H1 (cell line): ENCODE results near the gene PINLYP. TPM values are rescaled to one million over a fixed set of nuclear protein-coding genes. Genes with fewer than 3 reads are reported as not detected.
"Not testable (repeated sequence)": the region's sequence is repeated elsewhere in the genome, so short reads cannot be mapped to it uniquely, and the experiment has no call there.

Source experiments
- CTCF ChIA-PET: fragments of 300-600 bp; sonication (Branson Sonifier 250); formaldehyde crosslinking; loops from one replicate; lab custom pipeline; 2021; ENCODE audit not compliant: partially characterized antibody; lab: Charles Lee
- POLR2A ChIA-PET: fragments of 300-600 bp; sonication (Branson Sonifier 250); formaldehyde crosslinking; loops from one replicate; lab custom pipeline; 2021; ENCODE audit warnings: inconsistent platforms; ENCODE audit not compliant: partially characterized antibody; lab: Charles Lee
- DNase-seq, 2 experiments: peaks; one replicate each; pipeline versions ENCODE4 v3.0.0 to v3.0.0-alpha.2; 2010 to 2022; ENCODE audit warnings: low spot score in 2 of 2, low read depth in 1 of 2, mixed read lengths in 1 of 2
- FAIRE-seq: peaks from 2 replicates; lab custom pipeline; 2011; peaks lifted over from hg19 to GRCh38; lab: Jason Lieb, UNC
- H2AFZ ChIP-seq: 2 replicates; pipeline ENCODE4 v1.8.1; 2012; ENCODE audit warnings: low read length, inconsistent platforms
- H2AK5ac ChIP-seq: 2 replicates; pipeline ENCODE4 v1.6.1; 2013; ENCODE audit warnings: low read depth, low read length
- H2BK120ac ChIP-seq: replicated peaks from 2 replicates; pipeline ENCODE3; 2013; ENCODE audit warnings: low read depth, low read length, inconsistent platforms
- H2BK12ac ChIP-seq: 2 replicates; pipeline ENCODE4 v1.6.1; 2013; ENCODE audit warnings: low read depth, low read length
- H2BK15ac ChIP-seq: 2 replicates; pipeline ENCODE4 v1.6.1; 2013; ENCODE audit warnings: low read length
- H2BK20ac ChIP-seq: 2 replicates; pipeline ENCODE4 v1.6.1; 2013; ENCODE audit warnings: low read length
- H2BK5ac ChIP-seq: 2 replicates; pipeline ENCODE4 v1.6.1; 2013; ENCODE audit warnings: low read depth, low read length
- H3K14ac ChIP-seq: 2 replicates; pipeline ENCODE4 v1.6.1; 2013; ENCODE audit warnings: inconsistent platforms; ENCODE audit not compliant: insufficient read length
- H3K18ac ChIP-seq: 2 replicates; pipeline ENCODE4 v1.6.1; 2013; ENCODE audit warnings: low read length; ENCODE audit errors: extremely low read depth
- H3K23ac ChIP-seq: 2 replicates; pipeline ENCODE4 v1.6.1; 2013; ENCODE audit warnings: inconsistent platforms; ENCODE audit not compliant: insufficient read length
- H3K23me2 ChIP-seq: 2 replicates; pipeline ENCODE4 v1.6.1; 2013; ENCODE audit warnings: low read depth, low read length
- H3K27ac ChIP-seq: 2 replicates; pipeline ENCODE4 v1.6.1; 2011; ENCODE audit warnings: low read depth, low read length, inconsistent platforms
- H3K27me3 ChIP-seq, 4 experiments: replicated peaks in 1 of 4; 1 replicate in 1 of 4; 2 replicates in 3 of 4; pipeline versions ENCODE4 v1.6.1 to v1.8.1; 2011 to 2013; ENCODE audit warnings: low read length in 3 of 4, mild to moderate bottlenecking in 3 of 4, inconsistent platforms in 2 of 4, mixed read lengths in 2 of 4, moderate library complexity in 1 of 4; ENCODE audit not compliant: control insufficient read depth in 3 of 4, insufficient read depth in 3 of 4; ENCODE audit errors: extremely low read depth in 1 of 4
- H3K36me3 ChIP-seq, 4 experiments: 2 replicates each; pipeline versions ENCODE4 v1.6.1 to v1.8.1; 2011 to 2013; ENCODE audit warnings: mild to moderate bottlenecking in 4 of 4, low read length in 3 of 4, moderate library complexity in 2 of 4, control low read depth in 1 of 4, inconsistent platforms in 1 of 4; ENCODE audit not compliant: insufficient read depth in 4 of 4, control insufficient read depth in 2 of 4
- H3K4ac ChIP-seq: replicated peaks from 2 replicates; pipeline ENCODE3; 2013; ENCODE audit warnings: low read length, low read depth, mixed read lengths, inconsistent platforms; ENCODE audit not compliant: insufficient read length
- H3K4me1 ChIP-seq, 4 experiments: replicated peaks in 1 of 4; 1 replicate in 1 of 4; 2 replicates in 3 of 4; pipeline versions ENCODE4 v1.6.1 to v1.8.1; 2011 to 2013; ENCODE audit warnings: low read length in 3 of 4, inconsistent platforms in 2 of 4, mixed read lengths in 1 of 4; ENCODE audit not compliant: insufficient read depth in 4 of 4, control insufficient read depth in 3 of 4
- H3K4me2 ChIP-seq, 2 experiments: 2 replicates each; pipeline versions ENCODE4 v1.6.1 to v1.8.1; 2011 to 2013; ENCODE audit warnings: low read depth in 2 of 2, low read length in 2 of 2, control low read depth in 1 of 2, inconsistent platforms in 1 of 2, mild to moderate bottlenecking in 1 of 2; ENCODE audit not compliant: insufficient read depth in 1 of 2
- H3K4me3 ChIP-seq, 4 experiments: fragments of 200-600, 300-600 bp in 1 of 4; sonication (generic), shearing (Covaris generic), sonication (Bioruptor Twin) in 1 of 4; 2 replicates each; pipeline versions ENCODE4 v1.5.1 to v1.8.1; 2011 to 2016; ENCODE audit warnings: low read length in 4 of 4, low read depth in 3 of 4, control low read depth in 2 of 4, inconsistent platforms in 2 of 4, mild to moderate bottlenecking in 2 of 4, mixed read lengths in 1 of 4, moderate library complexity in 1 of 4; ENCODE audit not compliant: insufficient read depth in 2 of 4; ENCODE audit errors: extremely low read depth in 1 of 4
- H3K56ac ChIP-seq: replicated peaks from 2 replicates; pipeline ENCODE3; 2013; ENCODE audit warnings: low read depth, mild to moderate bottlenecking, mixed read lengths, low read length, inconsistent platforms; ENCODE audit not compliant: insufficient read length
- H3K79me1 ChIP-seq: 2 replicates; pipeline ENCODE4 v1.6.1; 2013; ENCODE audit warnings: low read depth, low read length, control low read depth
- H3K79me2 ChIP-seq, 2 experiments: 2 replicates each; pipeline versions ENCODE4 v1.6.1 to v1.8.1; 2012 to 2013; ENCODE audit warnings: low read length in 2 of 2, mild to moderate bottlenecking in 2 of 2, inconsistent platforms in 1 of 2; ENCODE audit not compliant: insufficient read depth in 2 of 2, control insufficient read depth in 1 of 2
- H3K9ac ChIP-seq, 4 experiments: replicated peaks in 1 of 4; 1 replicate in 1 of 4; 2 replicates in 3 of 4; pipeline versions ENCODE4 v1.6.1 to v1.8.1; 2011 to 2013; ENCODE audit warnings: low read depth in 3 of 4, low read length in 3 of 4, control low read depth in 2 of 4, mild to moderate bottlenecking in 2 of 4, moderate library complexity in 2 of 4, inconsistent platforms in 1 of 4; ENCODE audit errors: extremely low read depth in 1 of 4
- H3K9me3 ChIP-seq, 2 experiments: 2 replicates each; pipeline versions ENCODE4 v1.6.1 to v1.8.1; 2012 to 2013; ENCODE audit warnings: mild to moderate bottlenecking in 2 of 2, moderate library complexity in 2 of 2, control low read depth in 1 of 2, inconsistent platforms in 1 of 2, low read depth in 1 of 2, low read length in 1 of 2, mixed read lengths in 1 of 2; ENCODE audit not compliant: insufficient read depth in 2 of 2
- H4K20me1 ChIP-seq, 2 experiments: replicated peaks in 1 of 2; 2 replicates each; pipeline versions ENCODE3 to v1.8.1; 2011 to 2013; ENCODE audit warnings: inconsistent platforms in 2 of 2, low read length in 2 of 2, mild to moderate bottlenecking in 1 of 2; ENCODE audit not compliant: insufficient read depth in 2 of 2, control insufficient read depth in 1 of 2
- H4K5ac ChIP-seq: 2 replicates; pipeline ENCODE4 v1.6.1; 2013; ENCODE audit warnings: low read length, low read depth, mixed read lengths, inconsistent platforms; ENCODE audit not compliant: insufficient read length
- H4K8ac ChIP-seq: 2 replicates; pipeline ENCODE4 v1.8.0; 2013; ENCODE audit warnings: mild to moderate bottlenecking, moderate library complexity, low read length, inconsistent platforms; ENCODE audit not compliant: insufficient read depth; ENCODE audit errors: extremely low read depth
- H4K91ac ChIP-seq: replicated peaks from 2 replicates; pipeline ENCODE3; 2013; ENCODE audit warnings: low read length, mixed read lengths, inconsistent platforms; ENCODE audit not compliant: insufficient read length
- WGBS, 2 experiments: shearing (Covaris generic) in 1 of 2; methylation state at CpG; one replicate each; pipeline versions ENCODE4 v1.1.6 to v1.1.7; 2013 to 2015; ENCODE audit warnings: low lambda C conversion rate in 2 of 2, mixed read lengths in 2 of 2, inconsistent platforms in 1 of 2, low coverage in 1 of 2, missing lambda C conversion rate in 1 of 2; ENCODE audit not compliant: insufficient replicate concordance in 2 of 2, insufficient coverage in 1 of 2, insufficient read length in 1 of 2; ENCODE audit errors: extremely low coverage in 1 of 2, missing lambda C conversion rate in 1 of 2; 5-methylcytosine and 5-hydroxymethylcytosine counted together
- polyA plus RNA-seq, 7 experiments: library from polyadenylated mRNA; depleted of rRNA in 3 of 7; stranded (reverse) in 5 of 7; unstranded in 2 of 7; fragments of >200 nt in 5 of 7; fragments of 200-250 nt in 2 of 7; gene quantifications; 1 replicate in 5 of 7; 2 replicates in 1 of 7; 4 replicates in 1 of 7; pipeline versions ENCODE4 v1.2.1 to v1.2.3, GENCODE V29; 2011 to 2013; ENCODE audit warnings: missing spikeins in 2 of 7, mixed read lengths in 2 of 7
- total RNA-seq: library from RNA; stranded (reverse); fragmentation: NEBNext Ultra II Directional; extraction: Animal tissue kit (Norgen Biotek cat#: 25700); gene quantifications from 2 replicates; pipeline ENCODE4 v1.2.1, GENCODE V29; 2021

PINLYP gene
- total and polyA plus RNA-seq, 2 of the 8 experiments (the other 6 are each of a cell fraction or from before 2014, with no cell fraction given) = 7.5 to 31.3 TPM

DNA sequence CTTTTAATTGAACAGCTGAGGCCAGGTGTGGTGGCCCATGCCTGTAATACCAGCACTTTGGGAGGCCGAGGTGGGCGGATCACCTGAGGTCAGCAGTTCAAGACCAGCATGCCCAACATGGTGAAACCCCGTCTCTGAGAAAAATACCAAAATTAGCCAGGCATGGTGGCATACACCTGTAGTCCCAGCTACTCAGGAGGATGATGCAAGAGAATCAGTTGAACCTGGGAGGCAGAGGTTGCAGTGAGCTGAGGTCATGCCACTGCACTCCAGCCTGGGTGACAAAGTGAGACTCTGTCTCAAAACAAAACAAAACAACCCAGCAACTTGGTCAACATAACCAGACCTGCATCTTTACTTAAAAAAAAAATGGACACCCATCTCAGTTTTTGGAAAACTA, 11.4 kb downstream of the PINLYP start:
- H4K91ac ChIP-seq, H4K20me1 ChIP-seq, H3K9me3 ChIP-seq, H3K36me3 ChIP-seq, H3K4me2 ChIP-seq, FAIRE-seq, H3K18ac ChIP-seq, H3K79me2 ChIP-seq, H3K23ac ChIP-seq, H3K79me1 ChIP-seq, H4K5ac ChIP-seq, H2AFZ ChIP-seq, H2BK120ac ChIP-seq, H3K27ac ChIP-seq, H2BK20ac ChIP-seq, H3K14ac ChIP-seq, H4K8ac ChIP-seq, H3K4ac ChIP-seq, H3K4me1 ChIP-seq, H3K23me2 ChIP-seq, DNase-seq, H2AK5ac ChIP-seq, H3K56ac ChIP-seq, H2BK5ac ChIP-seq, H3K9ac ChIP-seq, POLR2A ChIA-PET, H3K4me3 ChIP-seq, H2BK12ac ChIP-seq, H2BK15ac ChIP-seq, H3K27me3 ChIP-seq: not testable (repeated sequence)
- WGBS, 2 experiments = 92% methylated on average over 3 of the region's 3 CpGs; no CpG with 5 or more reads in 1 of the 2 experiments
- CTCF ChIA-PET = interaction anchor here (1.0 to 6.9 kb wide), 3 partner anchors 8 to 51 kb away, joined by 3 to 45 read pairs (median 4); partner anchors contain the start of gene IRGQ
